AG10803 (cell line): ENCODE measurements around the gene CES5A.
"Not testable (repeated sequence)": the region's sequence is repeated elsewhere in the genome, so short reads cannot be mapped to it uniquely, and the experiment has no call there.

Experiments
- DNase-seq: peaks from one replicate; pipeline ENCODE4 v3.0.0; 2010; ENCODE audit warnings: low read depth
- H3K4me3 ChIP-seq: 2 replicates; pipeline ENCODE4 v1.5.1; 2011; ENCODE audit warnings: mild to moderate bottlenecking, low read length, control low read depth
- TF ChIP-seq, protein P1 (sequence below): conservative IDR thresholded peaks from 2 replicates; pipeline ENCODE4 v1.5.1; 2011; ENCODE audit warnings: mild to moderate bottlenecking, low read length, control low read depth, inconsistent platforms

The CES5A gene

GRCh38 chr16:55876854-55877253 is 1.7 kb upstream of the CES5A start:
- TF ChIP-seq, protein P1, sequence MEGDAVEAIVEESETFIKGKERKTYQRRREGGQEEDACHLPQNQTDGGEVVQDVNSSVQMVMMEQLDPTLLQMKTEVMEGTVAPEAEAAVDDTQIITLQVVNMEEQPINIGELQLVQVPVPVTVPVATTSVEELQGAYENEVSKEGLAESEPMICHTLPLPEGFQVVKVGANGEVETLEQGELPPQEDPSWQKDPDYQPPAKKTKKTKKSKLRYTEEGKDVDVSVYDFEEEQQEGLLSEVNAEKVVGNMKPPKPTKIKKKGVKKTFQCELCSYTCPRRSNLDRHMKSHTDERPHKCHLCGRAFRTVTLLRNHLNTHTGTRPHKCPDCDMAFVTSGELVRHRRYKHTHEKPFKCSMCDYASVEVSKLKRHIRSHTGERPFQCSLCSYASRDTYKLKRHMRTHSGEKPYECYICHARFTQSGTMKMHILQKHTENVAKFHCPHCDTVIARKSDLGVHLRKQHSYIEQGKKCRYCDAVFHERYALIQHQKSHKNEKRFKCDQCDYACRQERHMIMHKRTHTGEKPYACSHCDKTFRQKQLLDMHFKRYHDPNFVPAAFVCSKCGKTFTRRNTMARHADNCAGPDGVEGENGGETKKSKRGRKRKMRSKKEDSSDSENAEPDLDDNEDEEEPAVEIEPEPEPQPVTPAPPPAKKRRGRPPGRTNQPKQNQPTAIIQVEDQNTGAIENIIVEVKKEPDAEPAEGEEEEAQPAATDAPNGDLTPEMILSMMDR, result no peak
- peak; percentile 1 for DNase-seq
- H3K4me3 ChIP-seq, result no peak overlapping the region

DNA sequence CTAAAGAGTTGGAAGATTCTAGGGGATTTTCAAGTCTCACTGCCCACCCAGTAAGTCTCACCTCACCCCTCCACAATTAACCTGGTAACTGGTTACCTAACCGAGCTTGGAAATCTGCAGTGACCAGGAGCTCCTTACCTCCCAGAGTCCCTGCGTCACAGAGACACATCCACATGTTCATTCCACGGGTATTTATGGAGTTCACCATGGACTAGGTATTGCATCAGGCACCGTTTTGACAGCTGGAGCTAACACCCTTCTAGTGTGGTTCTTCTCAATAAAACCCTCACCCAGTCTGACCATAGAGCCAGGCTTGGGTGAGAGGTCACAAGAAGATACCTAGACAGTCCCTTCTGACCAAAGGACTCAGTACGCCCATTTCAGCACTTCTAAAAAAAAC is 2.1 kb downstream of the CES5A start:
- H3K4me3 ChIP-seq, result no peak overlapping the region
- TF ChIP-seq, protein P1, result no peak
- no peak for DNase-seq

DNA sequence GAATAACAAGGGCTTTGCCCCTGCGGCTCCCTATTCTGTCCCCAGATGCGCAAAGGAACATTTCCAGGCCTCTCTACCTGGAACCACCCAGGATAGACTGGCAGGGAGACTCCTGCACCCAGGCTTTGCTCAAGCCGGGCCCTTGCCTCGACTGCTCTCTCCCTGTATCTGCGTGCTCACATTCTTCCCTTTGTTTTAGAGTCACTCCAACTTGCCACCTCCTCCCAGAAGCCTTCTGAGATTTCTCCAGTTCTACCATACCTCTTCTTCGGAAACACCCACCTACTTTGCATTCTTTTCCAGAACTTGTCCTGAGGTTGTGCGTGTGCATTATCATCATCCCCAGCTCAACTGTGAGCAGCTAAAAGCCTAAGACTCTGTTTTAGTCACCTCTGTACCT is 3.0 kb downstream of the CES5A start:
- TF ChIP-seq, protein P1, result no peak
- no peak overlapping the region for H3K4me3 ChIP-seq
- DNase-seq, result no peak

DNA sequence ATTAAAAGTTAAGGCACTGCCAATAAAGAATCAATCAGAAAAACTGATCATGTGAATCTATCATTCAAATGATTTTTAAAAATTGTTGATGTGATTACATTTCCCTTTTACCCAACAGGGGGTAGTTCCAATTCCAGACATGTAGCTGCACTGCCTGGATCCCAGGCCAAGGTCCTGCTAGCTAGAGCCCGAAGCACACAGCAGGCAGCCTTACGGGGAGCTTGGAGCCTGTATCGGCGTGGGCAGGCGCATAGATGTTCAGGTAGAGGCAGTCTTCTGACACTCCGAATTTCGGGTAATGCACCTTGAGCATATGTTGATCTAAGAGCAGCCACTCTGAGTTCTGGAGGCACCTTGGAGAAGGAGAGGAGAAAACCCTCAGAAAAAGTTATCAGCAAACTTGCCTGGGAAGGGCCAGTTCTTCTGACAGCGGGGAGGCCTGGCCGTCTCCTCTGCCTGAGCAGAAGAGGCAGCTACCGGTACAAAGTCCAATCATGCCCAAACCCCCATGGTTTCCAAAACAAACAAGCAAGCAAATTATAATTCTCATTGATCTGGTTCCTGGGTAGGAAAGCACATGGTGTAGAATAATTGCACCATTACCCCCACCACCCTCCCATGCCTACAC is 3.6 kb downstream of the CES5A start:
- H3K4me3 ChIP-seq, result no peak overlapping the region
- DNase-seq, result no peak
- TF ChIP-seq, protein P1, result no peak

DNA sequence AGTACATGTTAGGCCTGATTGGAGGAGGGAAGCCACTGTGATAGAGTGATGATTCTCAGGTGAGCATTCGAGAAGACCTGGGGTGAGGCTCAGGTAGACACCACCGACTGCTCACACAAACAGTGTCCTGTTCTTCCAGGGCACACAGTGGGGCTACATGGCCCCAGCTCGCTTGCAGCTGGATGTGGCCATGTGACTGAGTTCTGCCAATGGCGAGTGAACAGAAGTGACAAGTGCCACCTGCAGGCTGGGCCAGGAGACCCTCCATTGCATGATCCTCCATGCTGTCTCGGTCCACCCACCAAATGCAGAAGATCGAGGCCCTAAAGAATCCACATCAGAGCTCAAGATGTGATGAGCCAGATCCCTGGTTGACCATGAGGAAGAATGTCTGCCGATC is 6.2 kb downstream of the CES5A start:
- TF ChIP-seq, protein P1, result no peak
- H3K4me3 ChIP-seq, result no peak overlapping the region
- DNase-seq, result no peak

DNA sequence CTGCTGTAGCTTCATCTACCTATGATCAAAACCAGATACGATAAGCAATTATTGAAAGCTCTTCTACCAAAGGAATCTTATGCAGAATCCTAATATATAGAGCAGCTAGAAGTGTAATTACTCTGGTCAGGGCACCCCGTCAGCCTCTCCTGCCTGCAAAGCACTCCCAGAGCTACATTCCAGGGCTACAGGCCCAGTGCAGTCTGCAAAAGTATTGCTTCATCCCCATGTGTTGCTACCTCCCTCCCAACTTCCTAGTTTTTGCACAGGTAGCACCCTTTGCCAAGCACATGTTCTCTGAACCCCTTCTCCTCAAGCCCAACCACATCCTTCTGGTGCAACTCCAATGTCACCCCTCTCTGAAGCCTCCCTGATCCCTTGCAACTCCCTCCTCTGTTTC is 7.0 kb downstream of the CES5A start:
- TF ChIP-seq, protein P1, result no peak
- DNase-seq, result no peak
- H3K4me3 ChIP-seq, result no peak overlapping the region

DNA sequence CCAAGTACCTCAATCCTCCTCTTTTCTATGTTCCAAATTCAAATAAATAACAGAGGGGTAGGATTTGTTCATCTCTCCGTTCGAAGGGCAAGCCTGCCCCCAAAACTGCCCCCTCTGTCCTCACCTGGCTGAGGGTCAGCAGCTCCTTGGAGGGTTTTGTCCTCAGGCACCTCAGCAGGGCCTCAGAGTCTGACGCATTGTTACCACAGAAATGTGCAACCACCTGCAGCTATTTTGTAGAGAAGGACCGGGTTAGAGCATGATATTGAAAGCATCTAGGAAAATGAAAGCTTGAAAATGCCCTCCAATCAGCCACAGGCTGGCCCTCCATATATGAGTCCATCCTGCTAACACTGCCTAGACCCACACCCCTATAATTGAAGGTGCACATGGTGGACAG is 13.9 kb downstream of the CES5A start:
- TF ChIP-seq, protein P1, result no peak
- no peak for DNase-seq
- no peak overlapping the region for H3K4me3 ChIP-seq

DNA sequence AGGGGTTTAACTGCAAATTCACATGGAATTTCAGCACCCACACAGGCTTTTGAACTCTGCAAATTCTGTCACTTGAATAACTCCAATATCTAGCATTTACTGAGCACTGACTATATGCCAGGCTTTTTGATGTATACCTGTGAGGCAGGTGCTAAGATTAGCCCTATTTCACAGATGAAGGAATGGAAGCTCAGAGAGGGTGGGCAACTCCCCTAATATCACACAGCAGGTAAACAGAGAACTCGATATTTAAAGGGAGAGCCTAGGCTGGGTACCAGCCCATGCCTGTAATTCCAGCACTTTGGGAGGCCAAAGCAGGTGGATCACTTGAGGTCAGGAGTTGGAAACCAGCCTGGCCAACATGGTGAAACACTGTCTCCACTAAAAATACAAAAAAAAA is 17.5 kb downstream of the CES5A start:
- H3K4me3 ChIP-seq, DNase-seq: not testable (repeated sequence)
